ENCODE data around the gene CDH2.

GRCh38 chr18:28113271-28114029, 63.5 kb downstream of the CDH2 start:
- no peak for TF ChIP-seq EZH2 (IDR thresholded peaks at IDR 0.05; ENCODE audit: insufficient read depth, poor library complexity, severe bottlenecking)
- TF ChIP-seq EZH2phosphoT487 (IDR thresholded peaks at IDR 0.05; ENCODE audit: insufficient read depth, low read depth), result no peak
